Keratinocyte (primary cell): Measurements from ENCODE around the gene POGZ. TPM values are rescaled to one million over a fixed set of nuclear protein-coding genes. Genes with fewer than 3 reads are reported as not detected.

Experiments used
- DNase-seq: peaks from one replicate; pipeline ENCODE4 v3.0.0-alpha.2; 2011; ENCODE audit warnings: low read depth, missing footprints, low spot score
- FAIRE-seq: peaks from 2 replicates; lab custom pipeline; 2011; peaks lifted over from hg19 to GRCh38; lab: Jason Lieb, UNC
- H2AFZ ChIP-seq: 2 replicates; pipeline ENCODE4 v1.6.0; 2012; ENCODE audit warnings: low read length, control low read depth, inconsistent platforms; ENCODE audit not compliant: control insufficient read depth
- H3K27ac ChIP-seq: 2 replicates; pipeline ENCODE4 v1.5.1; 2011; ENCODE audit warnings: low read length; ENCODE audit not compliant: control insufficient read depth, insufficient read depth
- H3K27me3 ChIP-seq: 3 replicates; pipeline ENCODE4 v1.6.0; 2011; ENCODE audit warnings: low read length; ENCODE audit not compliant: control insufficient read depth, insufficient read depth; ENCODE audit errors: extremely low read depth
- H3K36me3 ChIP-seq, 2 experiments: 2 replicates in 1 of 2; 3 replicates in 1 of 2; pipeline ENCODE4 v1.5.1; 2011; ENCODE audit warnings: low read length in 2 of 2, mild to moderate bottlenecking in 1 of 2; ENCODE audit not compliant: control insufficient read depth in 2 of 2, insufficient read depth in 2 of 2; ENCODE audit errors: extremely low read depth in 1 of 2
- H3K4me1 ChIP-seq: 3 replicates; pipeline ENCODE4 v1.5.1; 2011; ENCODE audit warnings: low read length; ENCODE audit not compliant: control insufficient read depth, insufficient read depth; ENCODE audit errors: extremely low read depth
- H3K4me2 ChIP-seq: 3 replicates; pipeline ENCODE4 v1.6.0; 2011; ENCODE audit warnings: low read depth, low read length; ENCODE audit not compliant: control insufficient read depth, insufficient read depth; ENCODE audit errors: extremely low read depth
- H3K4me3 ChIP-seq, 3 experiments: fragments of 200-600 bp in 1 of 3; sonication (generic) in 1 of 3; 2 replicates in 2 of 3; 3 replicates in 1 of 3; pipeline ENCODE4 v1.5.1; 2011 to 2016; ENCODE audit warnings: low read length in 3 of 3, mild to moderate bottlenecking in 3 of 3, control low read depth in 2 of 3, inconsistent platforms in 1 of 3, low read depth in 1 of 3, mixed read lengths in 1 of 3, mixed run types in 1 of 3, moderate library complexity in 1 of 3; ENCODE audit not compliant: control insufficient read depth in 2 of 3, insufficient read depth in 2 of 3; ENCODE audit errors: extremely low read depth in 1 of 3
- H3K79me2 ChIP-seq: 2 replicates; pipeline ENCODE4 v1.6.0; 2012; ENCODE audit warnings: low read length; ENCODE audit not compliant: control insufficient read depth, insufficient read depth
- H3K9ac ChIP-seq: 3 replicates; pipeline ENCODE4 v1.6.0; 2011; ENCODE audit warnings: low read length; ENCODE audit not compliant: control insufficient read depth, insufficient read depth; ENCODE audit errors: extremely low read depth
- H3K9me1 ChIP-seq: 3 replicates; pipeline ENCODE4 v1.6.0; 2011; ENCODE audit warnings: low read length; ENCODE audit not compliant: control insufficient read depth, insufficient read depth; ENCODE audit errors: extremely low read depth
- H3K9me3 ChIP-seq: 2 replicates; pipeline ENCODE4 v1.5.1; 2012; ENCODE audit warnings: low read depth, low read length; ENCODE audit not compliant: control insufficient read depth
- H4K20me1 ChIP-seq: 3 replicates; pipeline ENCODE4 v1.6.0; 2011; ENCODE audit warnings: low read length; ENCODE audit not compliant: control insufficient read depth, insufficient read depth; ENCODE audit errors: extremely low read depth
- EZH2 ChIP-seq: IDR thresholded peaks from one replicate; pipeline ENCODE4 v1.6.1; 2012; ENCODE audit warnings: inconsistent platforms, mild to moderate bottlenecking, low read length, moderate library complexity
- dilution Hi-C: fragments of 300-500 bp; cut with MboI; formaldehyde crosslinking; loops from one replicate; pipeline ENCODE4 v1.7.0; 2020; ENCODE audit warnings: low sequenced_read_pairs; ENCODE audit not compliant: extremely low pct_ligation_motif_present
- polyA plus RNA-seq, 5 experiments: library from polyadenylated mRNA; depleted of rRNA in 3 of 5; stranded (reverse) in 3 of 5; stranded (forward) in 1 of 5; unstranded in 1 of 5; fragments of >200 nt; gene quantifications; 1 replicate in 1 of 5; 2 replicates in 3 of 5; 3 replicates in 1 of 5; pipeline versions ENCODE4 v1.2.1 to v1.2.3, GENCODE V29; 2011 to 2012; ENCODE audit warnings: missing spikeins in 2 of 5, low read depth in 1 of 5, low replicate concordance in 1 of 5
- TF ChIP-seq, protein P1 (sequence below), 3 experiments: IDR thresholded peaks in 1 of 3; conservative IDR thresholded peaks in 1 of 3; optimal IDR thresholded peaks in 1 of 3; 2 replicates in 2 of 3; 3 replicates in 1 of 3; pipeline versions ENCODE3 to v1.5.1; 2011; ENCODE audit warnings: low read length in 3 of 3, mild to moderate bottlenecking in 3 of 3, moderate library complexity in 2 of 3, control low read depth in 1 of 3, inconsistent platforms in 1 of 3; ENCODE audit not compliant: insufficient read depth in 2 of 3; ENCODE audit errors: extremely low read depth in 1 of 3

POGZ gene
- polyA plus RNA-seq, 1 donor (not counting 4 experiments of a cell fraction or from before 2014, with no cell fraction given) = 29.9 TPM

GRCh38 chr1:151504759-151505158 lies 45.5 kb upstream of the POGZ start:
- no peak overlapping the region for H3K9ac ChIP-seq
- H3K27ac ChIP-seq = no peak overlapping the region
- H3K9me1 ChIP-seq = no peaks in the 10 kb centered on the region
- no peak overlapping the region for H3K4me2 ChIP-seq
- H3K79me2 ChIP-seq = no peaks in the 10 kb centered on the region
- no peak overlapping the region for H2AFZ ChIP-seq
- dilution Hi-C loops = no loop called here
- TF ChIP-seq, protein P1, sequence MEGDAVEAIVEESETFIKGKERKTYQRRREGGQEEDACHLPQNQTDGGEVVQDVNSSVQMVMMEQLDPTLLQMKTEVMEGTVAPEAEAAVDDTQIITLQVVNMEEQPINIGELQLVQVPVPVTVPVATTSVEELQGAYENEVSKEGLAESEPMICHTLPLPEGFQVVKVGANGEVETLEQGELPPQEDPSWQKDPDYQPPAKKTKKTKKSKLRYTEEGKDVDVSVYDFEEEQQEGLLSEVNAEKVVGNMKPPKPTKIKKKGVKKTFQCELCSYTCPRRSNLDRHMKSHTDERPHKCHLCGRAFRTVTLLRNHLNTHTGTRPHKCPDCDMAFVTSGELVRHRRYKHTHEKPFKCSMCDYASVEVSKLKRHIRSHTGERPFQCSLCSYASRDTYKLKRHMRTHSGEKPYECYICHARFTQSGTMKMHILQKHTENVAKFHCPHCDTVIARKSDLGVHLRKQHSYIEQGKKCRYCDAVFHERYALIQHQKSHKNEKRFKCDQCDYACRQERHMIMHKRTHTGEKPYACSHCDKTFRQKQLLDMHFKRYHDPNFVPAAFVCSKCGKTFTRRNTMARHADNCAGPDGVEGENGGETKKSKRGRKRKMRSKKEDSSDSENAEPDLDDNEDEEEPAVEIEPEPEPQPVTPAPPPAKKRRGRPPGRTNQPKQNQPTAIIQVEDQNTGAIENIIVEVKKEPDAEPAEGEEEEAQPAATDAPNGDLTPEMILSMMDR (optimal IDR thresholded peaks at IDR 0.05 in 1 of 3, IDR thresholded peaks at IDR 0.05 in 1 of 3, conservative IDR thresholded peaks at IDR 0.05 in 1 of 3; ENCODE audit: extremely low read depth in 1 of 3, insufficient read depth in 2 of 3, low read length in 3 of 3) = no peak
- TF ChIP-seq EZH2 = no peak
- H3K36me3 ChIP-seq = no peaks in the 10 kb centered on the region
- H3K4me1 ChIP-seq = peaks cover 14% of the 10 kb centered on the region
- H3K27me3 ChIP-seq = no peaks in the 10 kb centered on the region
- no peak overlapping the region for H3K4me3 ChIP-seq
- H3K9me3 ChIP-seq = no peaks in the 10 kb centered on the region
- no peak for FAIRE-seq
- DNase-seq = no peak
- H4K20me1 ChIP-seq = no peaks in the 10 kb centered on the region

DNA sequence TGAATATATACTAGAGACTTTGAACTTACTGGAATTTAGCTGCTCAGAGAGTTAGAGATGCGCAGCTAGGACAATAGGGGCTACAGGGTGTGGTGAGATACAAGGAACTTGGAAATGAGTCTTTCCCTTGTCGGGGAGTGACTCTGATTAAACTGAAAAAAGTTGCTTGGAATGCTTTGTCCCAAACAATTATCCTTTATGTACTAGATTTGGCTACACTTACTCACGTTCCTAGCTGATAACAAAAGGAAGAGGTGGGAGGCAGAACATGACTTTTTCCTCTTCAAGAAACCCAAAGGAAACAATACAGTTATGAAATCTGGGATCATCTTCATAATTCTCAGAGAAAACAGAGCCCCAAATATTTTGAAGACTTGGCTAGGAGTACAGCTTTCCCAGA lies 45.0 kb upstream of the POGZ start:
- Histone ChIP-seq H3K36me3 (no peaks in the 10 kb centered on the region), H3K79me2 (no peaks in the 10 kb centered on the region), H3K4me2 (no peak overlapping the region), H3K9me1 (no peaks in the 10 kb centered on the region), H3K9me3 (no peaks in the 10 kb centered on the region), H3K4me3 (no peak overlapping the region), H3K4me1 (peaks cover 14% of the 10 kb centered on the region), H3K27ac (no peak overlapping the region), H2AFZ (peak overlapping the region; percentile 4), H4K20me1 (no peaks in the 10 kb centered on the region), H3K9ac (no peak overlapping the region), H3K27me3 (no peaks in the 10 kb centered on the region)
- dilution Hi-C loops = no loop called here
- TF ChIP-seq EZH2 = no peak
- TF ChIP-seq, protein P1 (optimal IDR thresholded peaks at IDR 0.05 in 1 of 3, IDR thresholded peaks at IDR 0.05 in 1 of 3, conservative IDR thresholded peaks at IDR 0.05 in 1 of 3; ENCODE audit: extremely low read depth in 1 of 3, insufficient read depth in 2 of 3, low read length in 3 of 3) = no peak
- DNase-seq = no peak
- FAIRE-seq = peak; percentile 57
